Heart right ventricle (tissue), 16 donors: ENCODE measurements around the gene POLA1. TPM values are rescaled to one million over a fixed set of nuclear protein-coding genes. Genes with fewer than 3 reads are reported as not detected.

ENCODE experiments used
- ATAC-seq, 8 donors: fragments of 200-7000 bp; cut with Tn5 transposase; one replicate each; pipeline ENCODE4 v1.9.1; 2020; ENCODE audit warnings: mild to moderate bottlenecking in 8 of 8, moderate library complexity in 8 of 8, moderate number of reproducible peaks in 1 of 8
- DNase-seq, 2 donors: peaks; one replicate each; pipeline ENCODE4 v3.0.0-alpha.2; 2020
- H3K27ac ChIP-seq, 10 donors: fragments of 200-600 bp; sonication (generic) in 2 of 10; one replicate each; pipeline versions ENCODE4 v1.5.0 to v1.8.0; 2020 to 2022; ENCODE audit warnings: mild to moderate bottlenecking in 3 of 10
- H3K27me3 ChIP-seq, 7 donors: fragments of 200-600 bp; one replicate each; pipeline ENCODE4 v1.8.0; 2021 to 2022; ENCODE audit warnings: mild to moderate bottlenecking in 2 of 7
- H3K36me3 ChIP-seq, 9 donors: fragments of 200-600 bp; sonication (generic) in 1 of 9; one replicate each; pipeline versions ENCODE4 v1.5.0 to v1.8.0; 2020 to 2022; ENCODE audit warnings: mild to moderate bottlenecking in 2 of 9
- H3K4me1 ChIP-seq, 9 donors: fragments of 200-600 bp; sonication (generic) in 1 of 9; one replicate each; pipeline versions ENCODE4 v1.5.0 to v1.8.0; 2020 to 2022; ENCODE audit warnings: mild to moderate bottlenecking in 4 of 9
- H3K4me3 ChIP-seq, 10 donors: fragments of 200-600 bp; sonication (generic) in 2 of 10; one replicate each; pipeline versions ENCODE4 v1.5.0 to v1.8.0; 2020 to 2022; ENCODE audit warnings: mild to moderate bottlenecking in 7 of 10, moderate library complexity in 2 of 10
- H3K9me3 ChIP-seq, 11 donors: fragments of 200-600 bp in 10 of 11; sonication (generic) in 2 of 11; one replicate each; pipeline versions ENCODE4 v1.5.0 to v1.8.0; 2013 to 2022; ENCODE audit warnings: mild to moderate bottlenecking in 2 of 11, control low read depth in 1 of 11, moderate library complexity in 1 of 11
- CTCF ChIP-seq, 9 donors: fragments of 200-600 bp; sonication (generic) in 2 of 9; IDR thresholded peaks; one replicate each; pipeline versions ENCODE4 v1.5.0 to v1.8.0; 2021 to 2022; ENCODE audit warnings: antibody characterized with exemption in 9 of 9, mild to moderate bottlenecking in 5 of 9, moderate library complexity in 1 of 9
- WGBS, 2 donors: extraction: QIAGEN DNeasy Blood & Tissue Kit; methylation state at CpG; one replicate each; pipeline ENCODE4 v1.1.7; 2013; ENCODE audit warnings: inconsistent platforms in 1 of 2; 5-methylcytosine and 5-hydroxymethylcytosine counted together
- intact Hi-C, 10 donors: fragments of 100-400 bp; cut with DNase I; formaldehyde crosslinking; loops; one replicate each; pipeline versions ENCODE4 v1.11.1 to v1.14.2; 2022
- polyA plus RNA-seq, 2 donors: library from polyadenylated mRNA; stranded (reverse); fragments of 200-250 nt; gene quantifications; one replicate each; pipeline ENCODE4 v1.2.3, GENCODE V29; 2013
- total RNA-seq, 10 donors: library from RNA; stranded (reverse); fragmentation: NEBNext Ultra II Directional in 3 of 10; extraction: Animal tissue kit (Norgen Biotek cat#: 25700) in 3 of 10; gene quantifications; one replicate each; pipeline versions ENCODE4 v1.2.1 to v1.2.4, GENCODE V29; 2021 to 2023
- donor health status: Arrhythmogenic right ventricular cardiomyopathy.
- donor health status: ischemic (EF 13 %, LVEDD 7.1; RV severe dilation, severe dysfunction).
- donor health status: healthy with polysubstance abuse.
- donor health status: DM: no; HTN: yes; CAD: no.
- donor health status: DM: no; HTN: no; CAD: no.
- donor health status: ischemic (EF 25% LVEDD 6.9; RV normal size, moderate dysfunction).
- donor health status: ischemic (EF 25% LVEDD 5.7; RV mildly dilated, moderate dysfunction).
- donor health status: healthy.
- donor health status: DM: yes; HTN: yes; CAD: no.
- donor health status: Ischemic cardiomyopathy.
- donor health status: ischemic (EF 35%, LVEDD 5.7; RV mildly dilated, moderate dysfunction).
- donor health status: nonischemic (EF 11% LVEDD 7.7; RV severe dilation, severe dysfunction).
- donor health status: DM: yes; HTN: yes; CAD: no.
- donor health status: PGD.
- donor health status: ischemic (EF 29% LVEDD 5.4; RV normal size, mild dysfunction).
- donor health status: nonischemic (EF 23%, LVEDD 6.1; RV moderate dilation, normal function).

Gene POLA1
- total and polyA plus RNA-seq, 12 donors = 2.6 to 8.5 (median 6.1) TPM

DNA sequence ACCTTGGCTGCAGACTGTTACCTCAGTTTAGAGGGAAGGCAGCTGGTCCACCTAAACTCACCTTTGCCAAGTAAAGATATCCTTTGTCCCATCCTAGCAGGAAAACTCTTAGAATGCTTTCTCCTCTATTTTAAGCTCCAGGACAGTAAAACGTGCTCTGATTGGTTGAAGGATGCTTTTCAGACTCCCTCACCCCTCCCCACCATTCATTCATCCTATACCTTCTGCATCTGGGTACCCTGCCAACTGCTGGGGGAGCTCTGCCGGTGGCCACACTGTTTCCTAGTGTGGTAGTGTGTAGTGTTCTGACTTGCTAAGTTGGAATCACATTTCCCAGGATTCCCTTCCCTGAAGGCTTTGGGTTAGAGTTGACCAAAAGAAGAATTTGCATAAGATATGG, 20.3 kb upstream of the POLA1 start:
- Histone ChIP-seq H3K4me3 (no peak overlapping the region), H3K9me3 (no peaks in the 10 kb centered on the region), H3K27ac (no peak overlapping the region), H3K36me3 (no peaks in the 10 kb centered on the region), H3K4me1 (no peaks in the 10 kb centered on the region), H3K27me3 (peaks cover 0 to 33% (median 0%) of the 10 kb centered on the region in 7 donors)
- intact Hi-C loops = no loop called here
- no peak for ATAC-seq
- DNase-seq = no peak
- WGBS, 2 donors = 47 to 58% methylated on average over 2 of the region's 2 CpGs
- no peak for TF ChIP-seq CTCF (IDR thresholded peaks at IDR 0.05)

DNA sequence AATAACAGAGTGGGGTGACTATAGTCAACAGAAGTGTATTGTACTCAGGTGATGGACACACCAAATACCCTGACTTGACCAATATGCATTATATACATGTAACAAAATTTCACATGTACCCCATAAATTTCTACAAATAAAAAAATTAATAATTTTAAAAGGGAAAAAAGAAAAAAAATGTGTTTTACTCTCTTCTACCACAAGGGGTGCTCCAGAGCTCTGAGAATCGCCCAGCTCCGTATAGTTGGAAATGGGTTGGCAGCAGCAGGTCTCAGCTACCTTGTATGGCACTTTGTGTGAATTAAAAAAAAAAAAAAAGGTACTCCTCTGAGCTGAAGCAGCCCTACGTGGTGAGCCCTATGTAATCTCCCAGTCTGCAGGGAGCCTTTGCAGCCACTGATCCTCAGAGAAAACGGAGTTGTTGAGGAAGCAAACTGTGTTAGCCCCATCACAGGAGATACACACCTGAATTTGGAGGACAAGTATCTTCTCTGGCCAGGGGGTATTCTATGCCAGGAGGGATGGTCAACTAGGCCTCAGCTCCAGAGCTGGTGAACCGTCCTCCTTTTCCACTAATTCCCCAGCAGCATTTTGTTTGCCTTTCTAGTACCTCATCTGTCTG, 17.2 kb upstream of the POLA1 start:
- DNase-seq = no peak
- no peak overlapping the region for H3K27ac ChIP-seq
- H3K4me3 ChIP-seq = no peak overlapping the region
- intact Hi-C loops = no loop called here
- peaks cover 0 to 25% (median 0%) of the 10 kb centered on the region in 7 donors for H3K27me3 ChIP-seq
- 37 to 39% methylated on average over 5 of the region's 5 CpGs for WGBS, 2 donors
- H3K4me1 ChIP-seq = no peaks in the 10 kb centered on the region
- H3K9me3 ChIP-seq = no peaks in the 10 kb centered on the region
- peak in 8 of 9 donors; percentile 25 to 62 (median 52) for TF ChIP-seq CTCF (IDR thresholded peaks at IDR 0.05)
- ATAC-seq = no peak
- H3K36me3 ChIP-seq = no peaks in the 10 kb centered on the region

DNA sequence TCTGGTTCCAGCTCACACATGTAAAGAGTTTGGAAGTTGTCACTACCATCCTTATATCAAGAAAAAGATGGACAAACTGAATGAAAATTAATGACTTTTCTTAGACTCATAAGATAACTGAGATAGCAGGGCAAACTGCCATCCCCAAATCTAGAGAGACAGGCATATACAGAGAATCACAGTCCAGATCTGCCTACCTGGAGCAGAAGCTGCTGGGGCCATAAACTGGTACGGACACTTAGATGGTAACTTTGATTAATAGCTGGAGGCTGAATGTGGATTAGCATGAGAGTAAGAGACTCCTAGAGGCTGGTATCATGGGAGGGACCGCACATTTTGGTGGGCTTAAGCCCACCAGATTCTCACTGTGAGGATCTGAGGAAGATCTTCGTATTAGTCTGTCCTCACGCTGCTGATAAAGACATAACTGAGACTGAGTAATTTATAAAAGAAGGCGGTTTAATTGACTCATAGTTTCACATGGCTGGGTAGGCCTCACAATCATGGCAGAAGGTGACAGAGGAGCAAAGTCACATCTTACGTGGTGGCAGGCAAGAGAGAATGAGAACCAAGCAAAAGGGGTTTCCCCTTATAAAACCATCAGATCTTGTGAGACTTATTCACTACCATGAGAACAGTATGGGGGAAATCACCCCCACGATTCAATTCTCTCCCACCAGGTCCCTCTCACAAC, 10.8 kb upstream of the POLA1 start:
- DNase-seq (no peak), ATAC-seq (no peak)
- Histone ChIP-seq H3K4me1 (no peaks in the 10 kb centered on the region), H3K36me3 (no peaks in the 10 kb centered on the region), H3K4me3 (no peak overlapping the region), H3K27ac (no peak overlapping the region), H3K27me3 (no peaks in the 10 kb centered on the region), H3K9me3 (no peaks in the 10 kb centered on the region)
- TF ChIP-seq CTCF (IDR thresholded peaks at IDR 0.05) = no peak
- intact Hi-C loops = no loop called here
- WGBS, 2 donors = 90 to 93% methylated on average over 7 of the region's 7 CpGs

DNA sequence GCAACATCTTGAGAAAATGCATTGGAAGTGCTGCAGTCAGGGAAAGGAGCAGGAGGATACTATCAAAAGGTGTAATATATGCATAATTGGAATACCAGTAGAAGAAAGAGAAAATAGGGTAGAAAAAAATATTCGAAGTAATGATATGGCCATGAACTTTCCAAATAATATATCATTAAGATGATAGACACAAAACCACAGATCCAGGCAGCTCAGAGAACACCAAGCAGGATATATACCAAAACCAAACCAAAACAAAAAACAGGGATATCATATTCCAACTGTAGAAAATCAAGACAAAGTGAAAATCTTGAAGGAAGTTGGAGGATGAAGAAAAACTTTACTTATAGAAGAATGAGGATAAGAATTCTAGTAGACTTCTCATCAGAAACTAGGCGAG, 9.7 kb upstream of the POLA1 start:
- ATAC-seq = no peak
- no peak overlapping the region for H3K4me3 ChIP-seq
- no peaks in the 10 kb centered on the region for H3K36me3 ChIP-seq
- no peaks in the 10 kb centered on the region for H3K9me3 ChIP-seq
- intact Hi-C loops = no loop called here
- no peak for TF ChIP-seq CTCF (IDR thresholded peaks at IDR 0.05)
- WGBS, 2 donors = 74 to 90% methylated on average over 2 of the region's 2 CpGs
- H3K27ac ChIP-seq = no peak overlapping the region
- H3K27me3 ChIP-seq = no peaks in the 10 kb centered on the region
- DNase-seq = no peak
- no peaks in the 10 kb centered on the region for H3K4me1 ChIP-seq
